GM21528 (cell line): ENCODE data around the gene NLK.

Source experiments
- ATAC-seq: cut with Tn5 transposase; IDR thresholded peaks from one replicate; pipeline ENCODE4 v1.9.1; 2021; ENCODE audit warnings: mild to moderate bottlenecking, moderate library complexity; ENCODE audit not compliant: unreplicated experiment, low FRiP score

The NLK gene

GRCh38 chr17:28110184-28110583 lies 67.7 kb downstream of the NLK start:
- ATAC-seq: no peak

GRCh38 chr17:28112181-28112580 lies 69.7 kb downstream of the NLK start:
- no peak for ATAC-seq

- no peak for ATAC-seq
Observed at GRCh38 chr17:28112606-28113005, 70.1 kb downstream of the NLK start.

- no peak for ATAC-seq
Observed at GRCh38 chr17:28113269-28113668, 70.8 kb downstream of the NLK start.

- ATAC-seq: no peak
Observed at GRCh38 chr17:28115046-28115445, 72.6 kb downstream of the NLK start.

- no peak for ATAC-seq
Observed at GRCh38 chr17:28117304-28117703, 74.8 kb downstream of the NLK start.

GRCh38 chr17:28118362-28118761 lies 75.9 kb downstream of the NLK start:
- no peak for ATAC-seq

- no peak for ATAC-seq
Observed at GRCh38 chr17:28119046-28119445, 76.6 kb downstream of the NLK start.

GRCh38 chr17:28119560-28119959 lies 77.1 kb downstream of the NLK start:
- ATAC-seq: no peak

- no peak for ATAC-seq
Observed at GRCh38 chr17:28120766-28121165, 78.3 kb downstream of the NLK start.

- no peak for ATAC-seq
Observed at GRCh38 chr17:28124962-28125361, 82.5 kb downstream of the NLK start.

GRCh38 chr17:28125526-28126378 lies 83.3 kb downstream of the NLK start:
- ATAC-seq: no peak

GRCh38 chr17:28127196-28127595 lies 84.7 kb downstream of the NLK start:
- ATAC-seq: no peak

GRCh38 chr17:28128779-28129178 lies 86.3 kb downstream of the NLK start:
- ATAC-seq: no peak

- ATAC-seq: no peak
Observed at GRCh38 chr17:28130472-28130871, 88.0 kb downstream of the NLK start.

GRCh38 chr17:28131599-28131998 lies 89.1 kb downstream of the NLK start:
- ATAC-seq: no peak

- no peak for ATAC-seq
Observed at GRCh38 chr17:28133562-28133970, 91.1 kb downstream of the NLK start.

GRCh38 chr17:28136923-28137322 lies 94.4 kb downstream of the NLK start:
- ATAC-seq: no peak

- ATAC-seq: no peak
Observed at GRCh38 chr17:28139822-28140221, 97.3 kb downstream of the NLK start.

GRCh38 chr17:28141313-28141712 lies 98.8 kb downstream of the NLK start:
- ATAC-seq: no peak

GRCh38 chr17:28141773-28142172 lies 99.3 kb downstream of the NLK start:
- no peak for ATAC-seq

- ATAC-seq: no peak
Observed at GRCh38 chr17:28142305-28142704, 99.8 kb downstream of the NLK start.
